ENCODE results near the gene LAMB2. TPM values are rescaled to one million over a fixed set of nuclear protein-coding genes. Genes with fewer than 3 reads are reported as not detected.
A peak's percentile ranks its signal among the peaks of the same experiment; 100 is the strongest.

Gene LAMB2
- total and polyA plus RNA-seq, 9 donors: 408 to 681 (median 491) TPM

DNA sequence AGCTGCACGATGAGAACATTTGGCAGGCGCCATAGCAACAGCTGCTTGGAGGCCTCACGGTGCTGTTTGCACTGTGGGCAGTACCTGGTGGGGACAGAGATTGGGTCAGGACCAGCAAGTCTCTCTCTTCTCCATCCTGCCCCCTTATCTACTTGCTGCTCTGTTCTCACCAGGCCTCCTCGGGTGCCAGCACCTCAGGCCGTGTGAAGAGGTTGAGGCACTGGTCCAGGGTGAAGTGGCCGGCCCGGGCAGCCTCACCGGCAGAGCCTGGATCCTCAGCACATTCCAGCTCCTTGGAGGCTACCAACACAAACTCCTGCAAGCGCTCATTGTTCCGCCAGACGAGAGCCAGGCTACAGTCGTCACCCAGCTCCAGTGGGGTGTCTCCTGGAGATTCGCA is 22.1 kb downstream of the LAMB2 start:
- WGBS, 3 donors: 74 to 86% (median 81%) methylated on average over 13 of the region's 13 CpGs
- no peak overlapping the region for H3K27ac ChIP-seq
- no peak for DNase-seq
- TF ChIP-seq EP300 (IDR thresholded peaks at IDR 0.05): no peak
- TF ChIP-seq CTCF (IDR thresholded peaks at IDR 0.05): no peak
- no peak for TF ChIP-seq POLR2A (IDR thresholded peaks at IDR 0.05)
- H3K27me3 ChIP-seq: no peaks in the 10 kb centered on the region
- no peak overlapping the region for H3K4me3 ChIP-seq
- no peaks in the 10 kb centered on the region for H3K9me3 ChIP-seq
- intact Hi-C loops (cut with DNase I): loop anchor here in 1 of 4 donors (10.0 kb wide), 1 partner anchor 324 kb away; no protein-coding TSS in a partner anchor
- no peaks in the 10 kb centered on the region for H3K36me3 ChIP-seq
- no peaks in the 10 kb centered on the region for H3K4me1 ChIP-seq (ENCODE audit: insufficient read depth)

- Histone ChIP-seq H3K4me1 (ENCODE audit: insufficient read depth) (peaks cover 2% of the 10 kb centered on the region), H3K27me3 (no peaks in the 10 kb centered on the region), H3K27ac (no peak overlapping the region), H3K36me3 (no peaks in the 10 kb centered on the region), H3K9me3 (no peaks in the 10 kb centered on the region), H3K4me3 (no peak overlapping the region)
- WGBS, 3 donors: 65 to 75% (median 68%) methylated on average over 14 of the region's 14 CpGs
- TF ChIP-seq POLR2A (IDR thresholded peaks at IDR 0.05) (no peak), CTCF (IDR thresholded peaks at IDR 0.05) (no peak), EP300 (IDR thresholded peaks at IDR 0.05) (no peak)
- no peak for DNase-seq
- intact Hi-C loops (cut with DNase I): no loop called here
Measured at GRCh38 chr3:49108346-49108745, 24.5 kb downstream of the LAMB2 start.

- peak; percentile 92 to 96 (median 93) for DNase-seq
- Histone ChIP-seq H3K4me3 (peak within 1 kb of the TSS; percentile 99), H3K27me3 (no peaks in the 10 kb centered on the region), H3K36me3 (no peaks in the 10 kb centered on the region), H3K4me1 (ENCODE audit: insufficient read depth) (peaks cover 2% of the 10 kb centered on the region), H3K27ac (peak within 1 kb of the TSS in 1 of 2 donors; percentile 38), H3K9me3 (no peaks in the 10 kb centered on the region)
- WGBS, 3 donors: 1% methylated on average over 49 to 50 of the region's 50 CpGs
- intact Hi-C loops (cut with DNase I): no loop called here
- TF ChIP-seq POLR2A (IDR thresholded peaks at IDR 0.05): no peak
- TF ChIP-seq EP300 (IDR thresholded peaks at IDR 0.05): no peak
- TF ChIP-seq CTCF (IDR thresholded peaks at IDR 0.05): no peak
Measured at GRCh38 chr3:49104427-49105291, 28.2 kb downstream of the LAMB2 start, which contains the start of gene QARS1. Gene QARS1, minus strand, starts transcription at chr3:49104757. Its CDS starts 24 bp downstream, at chr3:49104733.

DNA sequence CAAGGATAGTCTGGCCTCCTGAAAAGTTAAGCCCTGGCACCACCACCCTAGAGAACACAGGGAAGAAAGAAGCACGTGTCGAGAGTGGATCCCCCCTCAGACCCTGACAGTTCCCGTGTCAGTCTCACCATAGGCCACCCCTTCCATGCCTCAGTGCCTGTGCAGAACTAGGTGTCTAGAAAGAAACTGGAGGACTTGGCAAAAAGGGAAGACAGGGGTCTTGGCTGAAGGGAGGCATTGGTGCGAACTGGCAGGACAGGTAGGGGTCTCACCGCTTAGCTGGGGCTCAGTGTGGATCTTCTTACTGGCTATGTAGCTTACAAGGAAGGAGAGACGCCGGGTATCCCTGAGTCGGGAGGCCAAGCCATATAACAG is 28.8 kb downstream of the LAMB2 start:
- intact Hi-C loops (cut with DNase I): no loop called here
- no peak for DNase-seq
- 1 to 4% (median 3%) methylated on average over 8 of the region's 8 CpGs for WGBS, 3 donors

More for the DNA sequence above, 28.8 kb downstream of the LAMB2 start:
- no peak for TF ChIP-seq POLR2A (IDR thresholded peaks at IDR 0.05)
- no peak for TF ChIP-seq CTCF (IDR thresholded peaks at IDR 0.05)
- TF ChIP-seq EP300 (IDR thresholded peaks at IDR 0.05): no peak
- no peaks in the 10 kb centered on the region for H3K36me3 ChIP-seq
- H3K4me1 ChIP-seq (ENCODE audit: insufficient read depth): peaks cover 2% of the 10 kb centered on the region
- no peaks in the 10 kb centered on the region for H3K9me3 ChIP-seq
- peak overlapping the region; percentile 99 for H3K4me3 ChIP-seq
- H3K27ac ChIP-seq: peak overlapping the region in 1 of 2 donors; percentile 38
- H3K27me3 ChIP-seq: no peaks in the 10 kb centered on the region
